Lung (tissue), 12 donors: ENCODE measurements around the gene MC4R. TPM values are rescaled to one million over a fixed set of nuclear protein-coding genes. Genes with fewer than 3 reads are reported as not detected.

ENCODE experiments used
- ATAC-seq: fragments of 200-7000 bp; cut with Tn5 transposase; one replicate; pipeline ENCODE4 v1.9.1; 2020; ENCODE audit warnings: moderate number of reproducible peaks; ENCODE audit not compliant: insufficient read depth, low FRiP score
- DNase-seq, 3 donors: peaks; one replicate each; pipeline ENCODE4 v3.0.0-alpha.2; 2013 to 2017
- H3K27ac ChIP-seq, 2 donors: one replicate each; pipeline ENCODE4 v1.5.1; 2013; ENCODE audit warnings: mild to moderate bottlenecking in 2 of 2, moderate library complexity in 2 of 2, control low read depth in 1 of 2, inconsistent platforms in 1 of 2, low read depth in 1 of 2, low read length in 1 of 2
- H3K27me3 ChIP-seq, 3 donors: one replicate each; pipeline ENCODE4 v1.5.1; 2013; ENCODE audit warnings: low read length in 2 of 3; ENCODE audit not compliant: control insufficient read depth in 3 of 3, insufficient read depth in 3 of 3
- H3K36me3 ChIP-seq, 4 donors: one replicate each; pipeline ENCODE4 v1.5.1; 2013; ENCODE audit warnings: low read length in 4 of 4, mild to moderate bottlenecking in 1 of 4, moderate library complexity in 1 of 4; ENCODE audit not compliant: control insufficient read depth in 4 of 4, insufficient read depth in 4 of 4
- H3K4me1 ChIP-seq, 5 donors: one replicate each; pipeline ENCODE4 v1.5.1; 2013; ENCODE audit warnings: low read length in 5 of 5, mild to moderate bottlenecking in 2 of 5, moderate library complexity in 1 of 5; ENCODE audit not compliant: control insufficient read depth in 5 of 5, insufficient read depth in 5 of 5
- H3K4me3 ChIP-seq: one replicate; pipeline ENCODE4 v1.5.1; 2013; ENCODE audit warnings: mild to moderate bottlenecking, control low read depth, moderate library complexity
- H3K9ac ChIP-seq, 2 donors: one replicate each; pipeline ENCODE4 v1.5.1; 2013; ENCODE audit warnings: low read length in 2 of 2, control low read depth in 1 of 2; ENCODE audit not compliant: insufficient read depth in 1 of 2
- H3K9me3 ChIP-seq, 4 donors: one replicate each; pipeline ENCODE4 v1.5.1; 2013; ENCODE audit warnings: low read length in 3 of 4, mild to moderate bottlenecking in 1 of 4, moderate library complexity in 1 of 4; ENCODE audit not compliant: control insufficient read depth in 4 of 4, insufficient read depth in 3 of 4
- CTCF ChIP-seq: IDR thresholded peaks from 2 replicates; pipeline ENCODE4 v1.5.1; 2012; ENCODE audit warnings: mild to moderate bottlenecking; ENCODE audit errors: control extremely low read depth, extremely low read depth
- WGBS, 2 donors: extraction: QIAGEN DNeasy Blood & Tissue Kit; methylation state at CpG; one replicate each; pipeline ENCODE4 v1.1.7; 2013; 5-methylcytosine and 5-hydroxymethylcytosine counted together
- polyA plus RNA-seq, 2 donors: library from polyadenylated mRNA; stranded (reverse); fragments of 200-250 nt; gene quantifications; one replicate each; pipeline ENCODE4 v1.2.1, GENCODE V29; 2013
- total RNA-seq, 2 donors: library from RNA; depleted of rRNA in 1 of 2; stranded (reverse); fragments of >200 nt in 1 of 2; gene quantifications; one replicate each; pipeline ENCODE4 v1.2.1, GENCODE V29; 2014 to 2021
- donor health status: control.
- donor health status: control.
- donor health status: Bipolar disorder and iron deficiency.
- donor health status: healthy.
- donor health status: DM: yes; HTN: yes; CAD: no.

Gene MC4R
- total and polyA plus RNA-seq, 4 donors: 0.02 to 0.37 TPM; not detected in 2

GRCh38 chr18:60404486-60405085 lies 32.0 kb upstream of the MC4R start:
- Histone ChIP-seq H3K27me3 (no peaks in the 10 kb centered on the region), H3K27ac (no peak overlapping the region), H3K36me3 (no peaks in the 10 kb centered on the region), H3K4me3 (no peak overlapping the region), H3K9ac (no peak overlapping the region), H3K9me3 (no peaks in the 10 kb centered on the region), H3K4me1 (peaks cover 0 to 18% (median 0%) of the 10 kb centered on the region in 5 donors)
- no peak for TF ChIP-seq CTCF
- 66 to 67% methylated on average over 6 of the region's 6 CpGs for WGBS, 2 donors
- no peak for ATAC-seq
- DNase-seq: no peak

- no peak overlapping the region for H3K4me3 ChIP-seq
- H3K27ac ChIP-seq: no peak overlapping the region
- H3K4me1 ChIP-seq: peaks cover 0 to 7% (median 0%) of the 10 kb centered on the region in 5 donors
- DNase-seq (peak in 2 of 3 donors; percentile 67 to 70), ATAC-seq (no peak)
- no peaks in the 10 kb centered on the region for H3K36me3 ChIP-seq
- TF ChIP-seq CTCF: no peak
- H3K9ac ChIP-seq: no peak overlapping the region
- H3K9me3 ChIP-seq: no peaks in the 10 kb centered on the region
- no peaks in the 10 kb centered on the region for H3K27me3 ChIP-seq
Measured at GRCh38 chr18:60401346-60401745, 28.8 kb upstream of the MC4R start.

GRCh38 chr18:60391571-60392226 lies 19.1 kb upstream of the MC4R start:
- H3K27me3 ChIP-seq: no peaks in the 10 kb centered on the region
- H3K4me1 ChIP-seq: peaks cover 0 to 5% (median 0%) of the 10 kb centered on the region in 5 donors
- no peak overlapping the region for H3K4me3 ChIP-seq
- H3K27ac ChIP-seq: no peak overlapping the region
- H3K36me3 ChIP-seq: no peaks in the 10 kb centered on the region
- ATAC-seq (no peak), DNase-seq (no peak)
- whole genome bisulfite sequencing, 2 donors: 79 to 88% methylated on average over 4 of the region's 4 CpGs
- no peak for TF ChIP-seq CTCF
- no peak overlapping the region for H3K9ac ChIP-seq
- no peaks in the 10 kb centered on the region for H3K9me3 ChIP-seq

- no peaks in the 10 kb centered on the region for H3K9me3 ChIP-seq
- no peaks in the 10 kb centered on the region for H3K36me3 ChIP-seq
- no peak for TF ChIP-seq CTCF
- H3K27ac ChIP-seq: no peak overlapping the region
- no peaks in the 10 kb centered on the region for H3K27me3 ChIP-seq
- DNase-seq (peak in 2 of 3 donors; percentile 16 to 17), ATAC-seq (no peak)
- WGBS, 2 donors: 80 to 85% methylated on average over 1 of the region's 1 CpG
- H3K4me3 ChIP-seq: no peak overlapping the region
- no peak overlapping the region for H3K9ac ChIP-seq
- H3K4me1 ChIP-seq: peaks cover 0 to 5% (median 0%) of the 10 kb centered on the region in 5 donors
Measured at GRCh38 chr18:60389314-60389713, 16.7 kb upstream of the MC4R start.
